C1 segment of cervical spinal cord (tissue), 14 donors: ENCODE measurements around the gene SFTA2.
"Not testable (repeated sequence)": the region's sequence is repeated elsewhere in the genome, so short reads cannot be mapped to it uniquely, and the experiment has no call there.

Experiments used
- DNase-seq, 14 donors: peaks; one replicate each; lab custom pipeline; 2025; lab: John Stamatoyannopoulos, UW

Gene SFTA2

GRCh38 chr6:30942338-30943060 lies 10.5 kb upstream of the SFTA2 start:
- DNase-seq: no peak

GRCh38 chr6:30940361-30940986 lies 8.5 kb upstream of the SFTA2 start, which contains the start of gene MUCL3:
Gene MUCL3, plus strand, starts transcription at chr6:30940973. Its CDS starts 27 bp downstream, at chr6:30941000.
- DNase-seq: no peak

- DNase-seq: no peak
Measured at GRCh38 chr6:30939473-30939872, 7.5 kb upstream of the SFTA2 start.

- peak in 2 of 14 donors; percentile 10 to 16 for DNase-seq
Measured at GRCh38 chr6:30938730-30939129, 6.8 kb upstream of the SFTA2 start.

- DNase-seq: no peak
Measured at GRCh38 chr6:30937265-30937664, 5.3 kb upstream of the SFTA2 start.

- DNase-seq: no peak
Measured at GRCh38 chr6:30935018-30935417, 3.0 kb upstream of the SFTA2 start.

- DNase-seq: no peak
Measured at GRCh38 chr6:30932665-30933365, 845 bp upstream of the SFTA2 start.

GRCh38 chr6:30931272-30931671 lies 698 bp downstream of the SFTA2 start:
- no peak for DNase-seq

- DNase-seq: no peak
Measured at GRCh38 chr6:30930506-30930905, 1.5 kb downstream of the SFTA2 start.

GRCh38 chr6:30928677-30929076 lies 3.3 kb downstream of the SFTA2 start:
- no peak for DNase-seq

- DNase-seq: not testable (repeated sequence)
Measured at GRCh38 chr6:30927080-30927479, 4.9 kb downstream of the SFTA2 start.

- DNase-seq: peak in 1 of 14 donors; percentile 68
Measured at GRCh38 chr6:30926644-30927043, 5.3 kb downstream of the SFTA2 start.

GRCh38 chr6:30924040-30924627 lies 7.8 kb downstream of the SFTA2 start:
- DNase-seq: not testable (repeated sequence)

- DNase-seq: no peak
Measured at GRCh38 chr6:30922447-30922852, 9.5 kb downstream of the SFTA2 start.

GRCh38 chr6:30918670-30919069 lies 13.3 kb downstream of the SFTA2 start:
- DNase-seq: no peak

- no peak for DNase-seq
Measured at GRCh38 chr6:30917487-30917886, 14.5 kb downstream of the SFTA2 start.

GRCh38 chr6:30917041-30917440 lies 14.9 kb downstream of the SFTA2 start:
- DNase-seq: no peak

- DNase-seq: peak in 11 of 14 donors; percentile 18 to 70 (median 46)
Measured at GRCh38 chr6:30915591-30915946, 16.4 kb downstream of the SFTA2 start.

- peak in 7 of 14 donors; percentile 41 to 70 (median 57) for DNase-seq
Measured at GRCh38 chr6:30914854-30915590, 16.9 kb downstream of the SFTA2 start.

GRCh38 chr6:30914076-30914853 lies 17.7 kb downstream of the SFTA2 start, which contains the start of gene VARS2:
Gene VARS2, plus strand, starts transcription at chr6:30914238. Its CDS starts 599 bp downstream, at chr6:30914837.
- DNase-seq: peak in 13 of 14 donors; percentile 85 to 97 (median 92)

GRCh38 chr6:30913721-30914075 lies 18.3 kb downstream of the SFTA2 start:
- peak in 2 of 14 donors; percentile 53 to 55 for DNase-seq
